DOHH2 (cell line): Measurements from ENCODE around the gene IFNAR1.

Experiments
- CTCF ChIP-seq: fragments of 200-600 bp; sonication (generic); IDR thresholded peaks from one replicate; pipeline ENCODE4 v1.5.1; 2014; ENCODE audit warnings: antibody characterized with exemption, mild to moderate bottlenecking, low read depth, low read length; ENCODE audit not compliant: poor library complexity, severe bottlenecking
- EZH2phosphoT487 ChIP-seq: fragments of 200-600 bp; sonication (generic); IDR thresholded peaks from 2 replicates; pipeline ENCODE4 v1.6.1; 2017; ENCODE audit warnings: borderline replicate concordance, mild to moderate bottlenecking, antibody characterized with exemption, low read length, moderate library complexity, mixed read lengths

- no peak for TF ChIP-seq CTCF
- TF ChIP-seq EZH2phosphoT487 = no peak
These were observed 7.6 kb upstream of the IFNAR1 start for GRCh38 chr21:33317145-33317544.
